GM08714 (cell line): ENCODE data around the gene ZNF609.

Source experiments
- H3K4me3 ChIP-seq: fragments of 200-500 bp; sonication (Bioruptor generic); 2 replicates; pipeline ENCODE4 v1.5.1; 2014; ENCODE audit warnings: mild to moderate bottlenecking, low read length, inconsistent platforms
- ZNF274 ChIP-seq: IDR thresholded peaks from 2 replicates; pipeline ENCODE4 v1.6.1; 2012; ENCODE audit warnings: mild to moderate bottlenecking, low read depth, low read length

ZNF609 gene

DNA sequence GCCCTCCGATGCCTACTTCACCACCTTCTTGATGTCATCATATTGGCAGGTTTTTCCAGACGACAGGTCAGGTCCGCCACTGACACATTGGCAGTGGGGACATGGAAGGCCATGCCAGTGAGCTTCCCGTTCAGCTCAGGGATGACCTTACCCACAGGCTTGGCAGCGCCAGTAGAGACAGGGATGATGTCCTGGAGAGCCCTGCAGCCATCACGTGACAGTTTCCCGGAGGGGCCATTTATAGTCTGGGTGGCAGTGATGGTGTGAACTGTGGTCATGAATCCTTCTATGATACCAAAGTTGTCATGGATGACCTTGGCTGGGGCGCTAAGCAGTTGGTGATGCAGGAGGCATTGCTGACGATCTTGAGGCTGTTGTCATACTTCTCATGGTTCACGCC, 68.5 kb downstream of the ZNF609 start:
- H3K4me3 ChIP-seq: no peak overlapping the region
- TF ChIP-seq ZNF274: no peak

DNA sequence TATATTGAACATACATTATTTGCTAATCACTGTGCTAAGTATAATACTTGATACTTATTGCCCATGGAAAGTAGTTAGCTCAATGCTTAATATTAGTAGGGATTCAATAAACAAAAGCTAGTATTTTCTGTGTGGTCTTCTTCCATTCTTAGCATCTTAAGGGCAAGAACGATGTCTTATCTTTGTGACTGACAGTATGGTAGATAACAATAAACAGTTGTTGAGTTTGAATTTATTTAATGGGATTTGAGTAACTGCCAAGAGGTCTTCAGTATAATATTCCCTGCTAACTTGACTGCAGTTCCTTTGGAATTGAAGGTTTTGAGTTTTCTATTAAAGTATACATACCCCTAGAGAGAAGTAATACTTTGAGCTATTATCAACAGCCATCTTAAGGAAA, 70.1 kb downstream of the ZNF609 start:
- no peak for TF ChIP-seq ZNF274
- no peak overlapping the region for H3K4me3 ChIP-seq

DNA sequence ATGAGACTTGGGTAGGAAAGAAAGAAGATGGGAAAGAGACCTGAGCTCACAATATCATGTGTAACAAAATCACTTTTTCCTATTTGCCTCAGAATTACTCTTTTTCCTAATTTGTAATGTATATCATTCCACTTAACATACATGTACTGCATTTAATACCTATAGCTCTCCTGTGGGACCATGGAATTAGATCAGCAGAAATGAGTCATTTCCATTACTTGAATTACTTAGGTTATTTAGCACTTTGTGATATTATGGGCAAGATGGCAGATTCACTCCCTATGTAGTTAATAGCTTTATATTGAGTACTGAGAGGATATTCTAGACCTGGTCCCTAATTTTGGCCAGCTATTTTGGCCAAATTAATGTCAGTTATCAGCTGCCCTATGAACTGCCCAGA, 70.5 kb downstream of the ZNF609 start:
- H3K4me3 ChIP-seq: no peak overlapping the region
- no peak for TF ChIP-seq ZNF274

GRCh38 chr15:64532521-64533315, 72.3 kb downstream of the ZNF609 start:
- no peak for TF ChIP-seq ZNF274
- H3K4me3 ChIP-seq: no peak overlapping the region

GRCh38 chr15:64535460-64536243, 75.3 kb downstream of the ZNF609 start:
- H3K4me3 ChIP-seq: no peak overlapping the region
- TF ChIP-seq ZNF274: no peak

GRCh38 chr15:64536244-64536836, 76.0 kb downstream of the ZNF609 start:
- H3K4me3 ChIP-seq: no peak overlapping the region
- no peak for TF ChIP-seq ZNF274

DNA sequence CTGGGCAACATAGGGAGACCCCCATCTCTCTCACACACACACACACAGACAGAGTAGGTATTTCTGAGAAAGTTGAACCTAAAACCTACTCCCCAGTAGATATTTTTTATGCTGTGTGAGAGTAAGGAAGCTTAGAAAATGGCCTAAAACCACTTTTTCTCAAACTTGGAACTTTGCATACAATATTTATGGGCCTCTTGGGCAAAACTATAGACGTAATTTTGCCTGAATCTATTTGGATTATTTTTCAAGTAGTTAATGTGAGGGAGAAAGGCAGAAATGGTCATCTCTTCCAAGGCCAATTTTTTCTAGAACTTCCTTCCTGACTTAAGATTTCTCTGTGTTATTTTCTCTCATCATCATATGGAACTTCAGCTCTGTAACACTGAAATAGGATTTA, 81.7 kb downstream of the ZNF609 start:
- TF ChIP-seq ZNF274: no peak
- H3K4me3 ChIP-seq: no peak overlapping the region

- no peak overlapping the region for H3K4me3 ChIP-seq
- no peak for TF ChIP-seq ZNF274
These were observed 84.1 kb downstream of the ZNF609 start for GRCh38 chr15:64544450-64544849.

DNA sequence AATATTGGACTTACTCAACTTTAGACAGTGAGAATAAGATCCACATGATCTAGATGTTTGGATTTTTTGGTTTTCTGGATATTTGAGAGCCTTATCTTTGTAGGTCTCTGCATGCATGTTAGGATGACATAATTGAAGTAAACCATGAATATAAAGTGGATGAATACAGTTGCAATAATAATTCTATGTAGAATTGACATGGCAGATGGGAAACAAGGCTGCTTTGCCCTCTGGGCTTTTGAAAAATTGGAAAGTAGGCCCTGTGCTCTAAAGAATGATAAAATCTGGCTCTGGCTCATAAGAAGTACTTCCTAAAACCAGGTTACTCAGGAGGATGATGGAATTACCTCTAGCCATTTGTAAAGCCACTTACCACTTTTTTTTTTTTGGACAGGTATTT, 86.9 kb downstream of the ZNF609 start:
- no peak overlapping the region for H3K4me3 ChIP-seq
- no peak for TF ChIP-seq ZNF274

- TF ChIP-seq ZNF274: no peak
- H3K4me3 ChIP-seq: no peak overlapping the region
These were observed 87.9 kb downstream of the ZNF609 start for GRCh38 chr15:64548235-64548634.

DNA sequence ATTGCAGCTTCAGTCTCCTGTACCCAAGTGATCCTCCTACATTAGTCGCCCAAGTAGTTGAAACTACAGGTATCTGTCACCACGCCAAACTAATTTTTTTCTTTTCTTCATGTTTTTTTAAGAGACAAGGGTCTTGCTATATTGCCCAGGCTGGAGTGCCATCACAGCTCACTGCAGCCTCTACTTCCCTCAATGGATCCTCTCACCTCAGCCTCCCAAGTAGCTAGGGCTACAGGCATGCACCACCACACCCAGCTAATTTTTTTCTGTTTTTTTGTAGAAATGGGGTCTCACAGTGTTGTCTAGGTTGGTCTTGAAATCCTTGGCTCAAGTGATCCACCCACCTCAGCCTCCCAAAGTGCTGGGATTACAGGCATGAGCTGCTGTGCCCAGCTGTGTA, 89.5 kb downstream of the ZNF609 start:
- H3K4me3 ChIP-seq: no peak overlapping the region
- no peak for TF ChIP-seq ZNF274

DNA sequence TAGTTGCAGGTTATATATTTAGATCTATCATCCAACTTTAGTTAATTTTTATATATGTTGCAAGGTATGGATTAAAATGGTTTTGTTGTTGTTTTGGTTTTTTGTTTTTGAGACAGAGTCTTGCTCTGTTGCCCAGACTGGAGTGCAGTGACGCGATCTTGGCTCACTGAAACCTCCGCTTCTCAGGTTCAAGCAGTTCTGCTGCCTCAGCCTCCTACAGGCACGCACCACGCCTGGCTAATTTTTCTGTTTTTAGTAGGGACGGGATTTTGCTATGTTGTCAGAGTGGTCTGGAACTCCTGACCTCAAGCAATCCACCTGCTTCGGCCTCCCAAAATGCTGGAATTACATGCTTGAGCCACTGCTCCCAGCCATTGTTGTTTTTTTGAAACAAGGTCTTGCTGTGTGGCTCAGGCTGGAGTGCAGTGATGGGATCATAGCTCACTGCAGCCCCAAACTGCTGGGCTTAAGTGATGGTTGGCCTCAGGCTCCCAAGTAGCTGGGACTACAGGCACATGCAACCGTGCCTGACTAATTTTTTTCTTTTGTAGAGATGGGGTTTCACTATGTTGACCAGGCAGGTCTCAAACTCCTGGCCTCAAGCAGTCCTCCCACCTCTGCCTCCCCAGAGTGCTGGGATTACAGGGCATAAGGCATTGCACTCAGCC, 92.0 kb downstream of the ZNF609 start:
- no peak for TF ChIP-seq ZNF274
- no peak overlapping the region for H3K4me3 ChIP-seq

GRCh38 chr15:64558460-64559179, 98.2 kb downstream of the ZNF609 start:
- no peak overlapping the region for H3K4me3 ChIP-seq
- TF ChIP-seq ZNF274: no peak

DNA sequence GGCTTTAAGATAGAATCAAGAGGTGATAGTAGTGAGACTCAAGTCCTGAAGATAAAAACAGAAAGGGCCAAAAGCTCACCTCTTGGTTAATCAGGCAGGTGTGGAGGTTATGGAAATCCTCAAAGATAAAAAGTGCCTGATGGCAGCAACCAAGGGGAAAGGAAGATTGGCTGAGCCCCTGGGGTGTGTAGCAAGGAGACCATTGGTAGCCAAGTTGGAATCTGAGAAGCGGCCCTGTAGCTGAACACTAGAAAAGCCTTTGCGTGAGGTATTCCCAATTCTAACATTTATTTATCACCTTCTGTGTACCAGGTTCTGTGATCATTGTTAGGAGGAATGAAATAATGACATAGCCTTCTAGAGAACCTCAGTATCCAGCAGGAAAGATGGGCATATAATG, 98.9 kb downstream of the ZNF609 start:
- no peak for TF ChIP-seq ZNF274
- no peak overlapping the region for H3K4me3 ChIP-seq
